Measurements from ENCODE around the gene BMP15.

DNA sequence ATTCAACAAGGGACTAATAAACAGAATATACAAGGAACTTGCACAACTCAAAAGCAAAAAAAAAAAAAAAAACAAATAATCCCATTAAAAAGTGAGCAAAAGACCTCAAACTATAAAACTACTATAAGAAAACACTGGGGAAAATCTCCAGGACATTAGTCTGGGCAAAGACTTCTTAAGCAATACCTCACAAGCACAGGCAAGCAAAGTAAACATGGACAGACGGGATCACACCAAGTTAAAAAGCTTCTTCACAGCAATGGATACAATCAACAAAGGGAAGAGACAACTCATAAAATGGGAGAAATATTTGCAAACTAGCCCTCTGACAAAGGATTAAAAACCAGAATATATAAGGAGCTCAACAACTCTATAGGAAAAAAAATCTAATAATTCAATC, 17.1 kb upstream of the BMP15 start:
- TF ChIP-seq POLR2A (IDR thresholded peaks at IDR 0.05; ENCODE audit: low read depth, low read length): no peak
- no peak for TF ChIP-seq EZH2 (IDR thresholded peaks at IDR 0.05; ENCODE audit: borderline replicate concordance, low read depth, low read length, severe bottlenecking)
- TF ChIP-seq, protein P1, sequence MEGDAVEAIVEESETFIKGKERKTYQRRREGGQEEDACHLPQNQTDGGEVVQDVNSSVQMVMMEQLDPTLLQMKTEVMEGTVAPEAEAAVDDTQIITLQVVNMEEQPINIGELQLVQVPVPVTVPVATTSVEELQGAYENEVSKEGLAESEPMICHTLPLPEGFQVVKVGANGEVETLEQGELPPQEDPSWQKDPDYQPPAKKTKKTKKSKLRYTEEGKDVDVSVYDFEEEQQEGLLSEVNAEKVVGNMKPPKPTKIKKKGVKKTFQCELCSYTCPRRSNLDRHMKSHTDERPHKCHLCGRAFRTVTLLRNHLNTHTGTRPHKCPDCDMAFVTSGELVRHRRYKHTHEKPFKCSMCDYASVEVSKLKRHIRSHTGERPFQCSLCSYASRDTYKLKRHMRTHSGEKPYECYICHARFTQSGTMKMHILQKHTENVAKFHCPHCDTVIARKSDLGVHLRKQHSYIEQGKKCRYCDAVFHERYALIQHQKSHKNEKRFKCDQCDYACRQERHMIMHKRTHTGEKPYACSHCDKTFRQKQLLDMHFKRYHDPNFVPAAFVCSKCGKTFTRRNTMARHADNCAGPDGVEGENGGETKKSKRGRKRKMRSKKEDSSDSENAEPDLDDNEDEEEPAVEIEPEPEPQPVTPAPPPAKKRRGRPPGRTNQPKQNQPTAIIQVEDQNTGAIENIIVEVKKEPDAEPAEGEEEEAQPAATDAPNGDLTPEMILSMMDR (IDR thresholded peaks at IDR 0.05; ENCODE audit: extremely low read depth in 1 of 2, insufficient read depth in 1 of 2, low read depth in 1 of 2, low read length in 2 of 2): no peak
- TF ChIP-seq, protein P2, sequence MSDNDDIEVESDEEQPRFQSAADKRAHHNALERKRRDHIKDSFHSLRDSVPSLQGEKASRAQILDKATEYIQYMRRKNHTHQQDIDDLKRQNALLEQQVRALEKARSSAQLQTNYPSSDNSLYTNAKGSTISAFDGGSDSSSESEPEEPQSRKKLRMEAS (IDR thresholded peaks at IDR 0.05; ENCODE audit: insufficient read depth, insufficient read length): no peak
- TF ChIP-seq POLR2AphosphoS5 (IDR thresholded peaks at IDR 0.05; ENCODE audit: insufficient read depth, low read depth, low read length): no peak
- no peak for TF ChIP-seq MYC (IDR thresholded peaks at IDR 0.05; ENCODE audit: low read depth, low read length)
- TF ChIP-seq FOS (IDR thresholded peaks at IDR 0.05; ENCODE audit: borderline replicate concordance, insufficient read depth, low read length): no peak
